GM19452 (cell line): ENCODE measurements around the gene CNN2.

Experiments
- ATAC-seq: cut with Tn5 transposase; IDR thresholded peaks from one replicate; pipeline ENCODE4 v1.9.1; 2021; ENCODE audit not compliant: unreplicated experiment

The CNN2 gene

DNA sequence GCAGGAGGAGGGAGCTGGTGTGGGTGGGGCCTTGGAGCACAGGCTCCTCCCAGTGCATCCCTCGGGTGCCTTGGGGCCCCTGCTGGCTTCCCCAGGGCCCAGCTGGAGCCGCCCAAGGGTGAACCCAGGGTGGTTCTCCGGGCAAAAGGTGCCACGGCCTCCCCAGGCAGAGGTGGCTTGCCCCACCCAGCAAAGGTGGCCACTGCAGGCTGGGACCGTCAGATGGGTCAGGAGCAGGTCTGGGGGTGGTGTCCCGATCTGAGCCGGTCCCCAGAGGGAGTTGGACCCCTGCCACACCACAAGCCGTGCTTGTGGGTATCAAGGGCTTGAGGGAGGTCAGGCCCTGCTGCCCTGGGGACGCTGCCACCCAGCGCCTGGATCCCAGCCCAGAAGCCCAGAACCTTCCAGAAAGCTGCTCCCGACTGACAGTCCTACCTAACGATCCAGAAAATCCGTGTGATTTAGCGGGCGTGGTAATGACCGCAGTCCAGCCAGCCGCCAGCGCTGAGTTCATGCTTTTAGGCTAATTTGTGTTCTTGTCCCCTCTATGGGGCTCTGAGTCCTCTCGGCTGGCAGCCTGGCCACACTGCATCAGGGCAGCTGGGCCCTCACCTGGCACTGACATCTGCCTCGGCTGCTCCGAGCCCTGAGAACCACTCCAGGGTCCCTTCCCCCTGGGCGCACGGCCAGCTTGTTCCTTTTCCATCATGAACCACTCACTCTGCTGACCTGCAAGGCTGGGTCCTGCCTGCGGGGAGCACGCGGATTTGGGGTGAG lies 31.2 kb upstream of the CNN2 start:
- ATAC-seq = no peak

DNA sequence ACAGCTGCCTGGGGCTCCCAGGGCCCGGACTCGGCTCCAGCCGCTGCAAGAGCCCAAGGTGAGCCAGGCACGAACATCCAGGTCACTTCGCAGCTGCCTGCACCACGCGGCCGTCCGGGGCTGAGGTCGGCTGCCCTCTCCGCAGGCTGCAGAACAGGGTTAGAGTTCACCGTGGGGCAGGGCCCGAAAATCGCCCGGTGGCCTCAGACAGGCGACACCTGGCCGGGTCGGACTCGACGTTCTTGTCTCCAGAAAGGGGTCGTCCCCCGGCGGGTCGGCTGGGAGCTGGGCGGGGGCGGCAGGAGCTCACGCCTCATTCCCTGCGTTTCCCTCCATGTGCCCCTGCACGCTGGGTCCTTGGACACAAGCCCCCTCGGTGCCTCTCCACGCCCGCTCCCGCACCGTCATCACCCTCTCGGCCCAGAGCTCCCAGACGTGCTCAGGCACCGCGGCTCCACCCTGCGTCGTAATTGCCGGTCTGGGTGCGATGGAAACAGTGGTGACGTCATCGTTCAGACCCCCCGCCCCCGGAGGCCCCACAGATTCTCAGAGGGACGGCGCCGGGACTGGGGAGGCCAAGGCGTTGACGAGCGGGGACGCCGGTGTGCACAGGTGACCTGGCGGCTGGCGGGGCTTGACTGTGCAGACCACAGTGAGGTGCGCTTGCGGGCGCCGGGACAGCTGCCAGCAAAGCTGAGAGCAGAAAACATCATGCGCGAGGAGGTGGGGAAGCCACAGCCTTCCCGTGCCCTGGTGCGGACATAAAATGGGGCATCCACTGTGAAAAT lies 30.2 kb upstream of the CNN2 start:
- ATAC-seq = no peak

DNA sequence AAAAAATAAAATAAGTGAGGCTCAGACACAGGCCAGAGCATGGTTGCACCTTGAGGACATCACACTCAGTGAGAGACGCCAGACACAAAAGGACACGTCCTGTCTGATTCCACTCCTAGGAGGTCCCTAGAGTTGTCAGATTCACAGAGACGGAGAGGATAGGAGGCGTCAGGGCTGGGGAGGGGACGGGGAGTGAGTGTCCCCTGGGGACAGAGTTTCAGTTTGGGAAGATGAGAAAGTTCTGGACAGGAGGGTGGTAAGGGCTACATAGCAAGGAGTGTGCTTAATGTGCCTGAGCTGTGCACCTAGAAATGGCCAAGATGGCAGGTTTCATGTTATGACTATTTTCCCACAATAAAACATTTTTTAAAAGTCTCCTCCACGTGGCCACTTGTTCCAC lies 28.3 kb upstream of the CNN2 start:
- ATAC-seq = no peak

DNA sequence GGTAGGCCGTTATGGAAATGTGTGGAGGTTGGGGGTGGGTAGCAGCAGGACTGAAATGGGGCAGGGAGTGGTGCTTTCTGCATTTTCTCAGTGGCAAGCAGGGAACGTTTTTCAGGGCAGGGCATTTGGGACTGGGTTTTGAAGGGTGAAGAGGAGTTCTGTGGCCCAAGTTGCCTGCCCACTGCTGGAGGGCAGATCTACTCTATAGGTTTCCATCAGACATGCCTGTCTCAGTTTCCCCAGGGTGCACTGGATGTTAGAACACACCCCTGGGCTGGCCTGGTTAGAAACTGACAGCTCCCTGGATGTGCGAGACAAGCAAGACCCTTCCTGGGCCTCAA lies 27.1 kb upstream of the CNN2 start:
- ATAC-seq = no peak

DNA sequence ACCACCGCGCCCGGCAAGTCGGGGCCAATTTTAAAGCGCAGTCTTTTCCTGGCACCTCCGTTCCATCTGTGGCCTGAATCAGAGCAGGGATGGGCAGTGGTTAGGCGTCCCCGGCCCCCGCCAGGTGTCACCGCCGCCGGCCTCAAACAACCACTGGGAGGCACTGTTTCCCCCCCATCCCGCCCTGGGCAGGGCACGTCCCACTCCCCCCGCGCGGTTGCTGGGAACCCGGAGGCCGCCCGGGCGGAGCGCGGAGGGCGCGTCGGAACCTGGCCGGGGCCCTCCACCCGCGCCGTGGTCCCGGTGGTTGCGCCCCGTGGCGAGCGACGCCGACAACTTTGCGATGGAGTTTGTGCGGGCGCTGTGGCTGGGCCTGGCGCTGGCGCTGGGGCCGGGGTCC lies 26.3 kb upstream of the CNN2 start, which contains the start of gene GRIN3B:
TSS of gene GRIN3B (plus strand) at position 325 of the 400 bp plus-strand sequence. CDS start at position 344, 19 bp downstream.
- ATAC-seq = no peak

DNA sequence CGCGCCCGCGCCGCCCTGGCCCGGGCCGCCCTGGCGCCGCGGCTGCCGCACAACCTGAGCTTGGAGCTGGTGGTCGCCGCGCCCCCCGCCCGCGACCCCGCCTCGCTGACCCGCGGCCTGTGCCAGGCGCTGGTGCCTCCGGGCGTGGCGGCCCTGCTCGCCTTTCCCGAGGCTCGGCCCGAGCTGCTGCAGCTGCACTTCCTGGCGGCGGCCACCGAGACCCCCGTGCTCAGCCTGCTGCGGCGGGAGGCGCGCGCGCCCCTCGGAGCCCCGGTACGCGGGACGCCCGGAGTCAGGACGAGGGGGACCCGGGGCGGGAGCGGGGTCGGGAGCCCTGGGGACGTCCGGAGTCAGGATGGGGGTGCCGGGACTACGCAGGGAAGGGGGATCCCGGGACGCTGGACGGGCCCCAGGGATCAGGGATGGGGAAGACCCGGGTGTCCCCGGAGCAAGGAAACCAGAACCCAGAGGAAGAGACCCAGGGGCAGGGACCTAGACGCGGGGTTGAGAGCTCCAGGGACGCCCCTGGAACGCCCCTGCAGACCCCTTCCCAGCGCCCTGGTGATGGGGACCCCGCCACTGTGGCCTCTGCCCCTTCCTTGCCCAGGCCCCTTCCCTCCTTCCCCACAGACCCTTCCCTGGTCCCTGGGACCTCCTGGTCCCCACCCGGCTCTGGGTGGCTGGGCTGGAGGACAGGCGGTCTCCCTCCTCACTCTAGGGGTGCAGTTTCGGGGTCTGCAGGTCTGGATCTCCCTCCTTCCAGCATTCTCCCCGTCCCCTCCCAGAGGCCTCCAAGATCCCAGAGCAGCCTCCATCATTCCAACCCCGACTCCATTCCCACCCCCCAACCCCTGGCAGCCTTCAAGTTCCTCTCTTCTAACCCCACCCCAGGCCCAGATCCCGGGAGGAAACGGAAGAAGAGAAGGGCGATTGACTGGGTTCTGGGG lies 25.5 kb upstream of the CNN2 start:
- ATAC-seq = no peak

DNA sequence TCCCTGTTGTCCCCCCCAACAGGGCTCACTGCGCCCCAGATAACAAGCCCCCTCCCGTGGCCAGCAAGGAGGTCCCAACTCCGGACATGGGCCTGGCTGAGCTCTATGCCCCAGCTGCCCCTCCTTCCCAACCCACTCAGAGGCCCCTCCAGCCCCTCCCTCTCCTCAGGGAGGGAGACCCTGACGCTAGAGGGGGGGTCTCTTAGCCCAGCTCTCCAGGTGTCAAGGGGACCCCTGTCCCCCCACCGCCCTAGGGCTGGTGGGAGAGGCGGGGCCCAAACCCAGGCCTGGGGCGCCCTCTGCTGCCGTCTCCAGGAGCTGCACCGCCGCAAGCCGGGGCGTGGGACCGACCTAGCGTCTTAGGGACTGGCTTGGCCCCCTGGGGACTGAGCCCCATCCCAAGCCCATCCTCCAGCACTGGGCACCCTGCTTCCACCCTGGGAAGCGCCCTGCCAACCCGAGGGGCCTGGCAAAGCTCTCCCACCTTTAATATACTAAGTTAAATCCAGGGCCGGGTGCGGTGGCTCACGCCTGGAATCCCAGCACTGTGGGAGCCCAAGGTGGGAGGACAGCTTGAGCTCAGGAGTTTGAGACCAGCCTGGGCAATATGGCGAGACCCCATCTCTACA lies 24.8 kb upstream of the CNN2 start:
- no peak for ATAC-seq

DNA sequence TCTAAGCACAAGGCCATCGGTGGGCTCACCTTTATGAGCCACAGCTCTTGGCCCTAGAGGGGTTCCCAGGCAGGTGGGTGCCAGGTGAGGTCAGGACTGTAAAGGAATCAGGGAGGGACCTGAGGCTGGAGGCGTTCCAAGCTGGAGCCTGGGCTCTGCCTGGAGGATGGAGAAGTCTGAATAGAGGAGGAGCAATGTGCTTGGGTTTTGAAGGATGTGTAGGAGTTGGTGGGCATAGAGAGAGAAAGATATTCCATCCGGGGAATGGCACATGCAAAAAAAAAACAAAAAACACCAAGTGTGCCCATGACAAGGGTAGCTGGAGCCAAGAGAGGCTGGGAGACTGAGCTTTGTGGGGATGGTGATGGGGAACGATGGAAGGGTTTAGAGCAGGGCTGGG lies 23.8 kb upstream of the CNN2 start:
- ATAC-seq = no peak

DNA sequence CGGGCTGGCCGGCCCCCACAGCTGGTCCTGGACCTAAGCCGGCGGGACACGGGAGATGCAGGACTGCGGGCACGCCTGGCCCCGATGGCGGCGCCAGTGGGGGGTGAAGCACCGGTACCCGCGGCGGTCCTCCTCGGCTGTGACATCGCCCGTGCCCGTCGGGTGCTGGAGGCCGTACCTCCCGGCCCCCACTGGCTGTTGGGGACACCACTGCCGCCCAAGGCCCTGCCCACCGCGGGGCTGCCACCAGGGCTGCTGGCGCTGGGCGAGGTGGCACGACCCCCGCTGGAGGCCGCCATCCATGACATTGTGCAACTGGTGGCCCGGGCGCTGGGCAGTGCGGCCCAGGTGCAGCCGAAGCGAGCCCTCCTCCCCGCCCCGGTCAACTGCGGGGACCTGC lies 23.1 kb upstream of the CNN2 start:
- no peak for ATAC-seq

DNA sequence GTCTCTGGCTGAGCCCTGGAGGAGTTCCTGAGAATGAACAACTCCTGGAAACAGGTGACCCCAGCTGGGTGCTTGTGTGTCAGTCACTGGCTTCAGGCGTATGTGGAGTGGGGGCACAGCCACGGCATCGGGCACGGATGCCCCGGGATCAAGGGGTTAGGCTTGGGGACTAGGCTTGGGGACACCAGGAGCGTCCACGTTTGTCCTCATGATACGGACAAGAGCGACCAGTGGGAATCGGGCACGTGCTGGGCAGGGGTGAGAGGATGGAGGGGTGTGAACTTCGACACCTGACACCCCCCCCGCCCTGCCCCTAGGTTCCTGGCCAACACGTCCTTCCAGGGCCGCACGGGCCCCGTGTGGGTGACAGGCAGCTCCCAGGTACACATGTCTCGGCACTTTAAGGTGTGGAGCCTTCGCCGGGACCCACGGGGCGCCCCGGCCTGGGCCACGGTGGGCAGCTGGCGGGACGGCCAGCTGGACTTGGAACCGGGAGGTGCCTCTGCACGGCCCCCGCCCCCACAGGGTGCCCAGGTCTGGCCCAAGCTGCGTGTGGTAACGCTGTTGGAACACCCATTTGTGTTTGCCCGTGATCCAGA lies 22.1 kb upstream of the CNN2 start:
- ATAC-seq = no peak

DNA sequence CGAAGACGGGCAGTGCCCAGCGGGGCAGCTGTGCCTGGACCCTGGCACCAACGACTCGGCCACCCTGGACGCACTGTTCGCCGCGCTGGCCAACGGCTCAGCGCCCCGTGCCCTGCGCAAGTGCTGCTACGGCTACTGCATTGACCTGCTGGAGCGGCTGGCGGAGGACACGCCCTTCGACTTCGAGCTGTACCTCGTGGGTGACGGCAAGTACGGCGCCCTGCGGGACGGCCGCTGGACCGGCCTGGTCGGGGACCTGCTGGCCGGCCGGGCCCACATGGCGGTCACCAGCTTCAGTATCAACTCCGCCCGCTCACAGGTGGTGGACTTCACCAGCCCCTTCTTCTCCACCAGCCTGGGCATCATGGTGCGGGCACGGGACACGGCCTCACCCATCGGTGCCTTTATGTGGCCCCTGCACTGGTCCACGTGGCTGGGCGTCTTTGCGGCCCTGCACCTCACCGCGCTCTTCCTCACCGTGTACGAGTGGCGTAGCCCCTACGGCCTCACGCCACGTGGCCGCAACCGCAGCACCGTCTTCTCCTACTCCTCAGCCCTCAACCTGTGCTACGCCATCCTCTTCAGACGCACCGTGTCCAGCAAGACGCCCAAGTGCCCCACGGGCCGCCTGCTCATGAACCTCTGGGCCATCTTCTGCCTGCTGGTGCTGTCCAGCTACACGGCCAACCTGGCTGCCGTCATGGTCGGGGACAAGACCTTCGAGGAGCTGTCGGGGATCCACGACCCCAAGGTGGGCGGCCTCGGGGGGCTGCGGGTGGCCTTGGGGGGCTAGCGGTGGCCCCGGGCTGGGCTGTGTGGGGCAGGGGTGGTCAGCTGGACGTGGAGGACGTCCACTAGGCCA lies 21.4 kb upstream of the CNN2 start:
- no peak for ATAC-seq

DNA sequence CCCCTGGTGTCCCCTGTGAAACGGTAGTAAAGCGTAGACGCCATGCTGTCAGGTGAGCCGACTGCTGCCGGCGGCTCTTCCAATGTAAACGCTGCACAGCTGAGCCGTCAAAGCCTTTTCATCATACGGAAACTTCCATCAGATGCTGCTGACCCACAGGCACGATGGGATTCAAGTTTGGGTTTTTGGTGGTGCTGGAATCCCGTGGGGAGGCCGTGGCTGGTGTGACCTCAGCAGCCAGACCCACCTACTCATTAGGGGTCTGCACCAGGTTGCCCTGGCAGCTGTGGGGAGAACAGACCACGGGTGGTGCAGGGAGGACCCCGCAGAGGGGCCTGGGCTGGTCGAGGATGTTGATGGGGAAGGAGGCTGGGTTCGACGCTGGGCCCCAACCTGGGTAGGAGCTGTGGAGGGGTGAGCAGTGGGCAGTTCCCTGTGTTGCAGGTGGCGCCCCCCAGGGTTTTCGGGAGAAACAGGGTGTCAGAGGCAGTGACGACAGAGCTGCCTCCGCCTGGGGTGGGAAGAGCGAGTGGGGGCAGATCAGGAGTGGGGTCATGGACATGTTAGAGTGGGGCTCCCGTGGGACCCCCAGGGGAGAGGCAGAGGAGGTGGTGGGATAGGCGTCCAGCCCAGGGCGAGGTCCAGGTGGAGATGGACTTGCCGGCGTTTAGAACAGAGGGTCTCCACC lies 19.6 kb upstream of the CNN2 start:
- ATAC-seq = no peak

DNA sequence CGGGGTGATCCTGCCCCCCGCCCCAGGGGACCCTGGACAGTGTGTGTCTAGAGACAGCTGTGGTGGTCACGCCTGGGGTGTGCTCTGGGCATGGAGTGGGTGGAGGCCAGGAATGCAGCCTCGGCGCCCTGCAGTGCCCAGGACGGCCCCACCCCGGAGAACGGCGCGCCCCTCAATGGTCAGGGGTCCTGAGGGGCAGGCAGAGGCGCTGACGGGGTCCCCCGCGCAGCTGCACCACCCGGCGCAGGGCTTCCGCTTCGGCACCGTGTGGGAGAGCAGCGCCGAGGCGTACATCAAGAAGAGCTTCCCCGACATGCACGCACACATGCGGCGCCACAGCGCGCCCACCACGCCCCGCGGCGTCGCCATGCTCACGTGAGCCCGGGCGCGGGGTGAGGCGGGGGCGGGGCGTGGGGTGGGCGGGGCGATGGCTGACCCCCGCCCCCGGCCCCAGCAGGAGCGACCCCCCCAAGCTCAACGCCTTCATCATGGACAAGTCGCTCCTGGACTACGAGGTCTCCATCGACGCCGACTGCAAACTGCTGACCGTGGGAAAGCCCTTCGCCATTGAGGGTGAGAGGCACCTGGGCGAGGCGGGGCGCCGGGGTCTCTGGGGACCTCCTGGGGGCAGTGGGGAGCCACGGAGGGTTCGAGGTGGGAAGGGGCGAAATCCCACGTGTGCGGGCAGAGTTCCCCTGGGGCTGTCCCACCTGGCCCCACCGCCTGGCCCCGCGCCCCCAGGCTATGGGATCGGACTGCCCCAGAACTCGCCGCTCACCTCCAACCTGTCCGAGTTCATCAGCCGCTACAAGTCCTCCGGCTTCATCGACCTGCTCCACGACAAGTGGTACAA lies 18.8 kb upstream of the CNN2 start:
- ATAC-seq = no peak

DNA sequence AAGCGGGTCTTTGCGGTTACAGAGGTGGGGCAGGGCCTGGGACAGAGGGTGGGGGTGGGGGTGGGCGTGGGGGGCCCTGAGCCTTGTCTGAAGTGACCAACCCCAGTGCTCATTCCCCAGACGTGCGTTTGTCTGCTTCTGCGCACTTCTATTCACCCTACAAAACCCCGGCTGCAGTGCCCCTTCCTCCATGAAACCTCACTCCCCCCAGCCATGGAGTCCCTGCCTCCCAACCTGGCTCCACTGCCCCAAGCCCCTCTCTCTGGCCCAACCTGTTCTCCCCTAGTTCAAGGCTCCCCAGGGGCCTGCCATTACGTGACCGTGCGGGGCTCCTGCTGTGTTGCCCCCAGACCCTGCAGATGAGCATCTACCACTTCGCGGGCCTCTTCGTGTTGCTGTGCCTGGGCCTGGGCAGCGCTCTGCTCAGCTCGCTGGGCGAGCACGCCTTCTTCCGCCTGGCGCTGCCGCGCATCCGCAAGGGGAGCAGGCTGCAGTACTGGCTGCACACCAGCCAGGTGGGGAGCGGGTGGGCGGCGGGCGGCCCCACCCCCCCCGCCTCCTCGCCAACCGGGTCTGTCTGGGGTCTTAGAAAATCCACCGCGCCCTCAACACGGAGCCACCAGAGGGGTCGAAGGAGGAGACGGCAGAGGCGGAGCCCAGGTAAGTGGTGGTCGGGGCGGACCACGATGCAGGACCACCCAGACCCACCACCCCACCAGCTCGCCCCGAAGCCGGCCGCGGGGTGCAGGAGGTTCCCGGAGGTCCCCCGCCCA lies 18.0 kb upstream of the CNN2 start:
- no peak for ATAC-seq

DNA sequence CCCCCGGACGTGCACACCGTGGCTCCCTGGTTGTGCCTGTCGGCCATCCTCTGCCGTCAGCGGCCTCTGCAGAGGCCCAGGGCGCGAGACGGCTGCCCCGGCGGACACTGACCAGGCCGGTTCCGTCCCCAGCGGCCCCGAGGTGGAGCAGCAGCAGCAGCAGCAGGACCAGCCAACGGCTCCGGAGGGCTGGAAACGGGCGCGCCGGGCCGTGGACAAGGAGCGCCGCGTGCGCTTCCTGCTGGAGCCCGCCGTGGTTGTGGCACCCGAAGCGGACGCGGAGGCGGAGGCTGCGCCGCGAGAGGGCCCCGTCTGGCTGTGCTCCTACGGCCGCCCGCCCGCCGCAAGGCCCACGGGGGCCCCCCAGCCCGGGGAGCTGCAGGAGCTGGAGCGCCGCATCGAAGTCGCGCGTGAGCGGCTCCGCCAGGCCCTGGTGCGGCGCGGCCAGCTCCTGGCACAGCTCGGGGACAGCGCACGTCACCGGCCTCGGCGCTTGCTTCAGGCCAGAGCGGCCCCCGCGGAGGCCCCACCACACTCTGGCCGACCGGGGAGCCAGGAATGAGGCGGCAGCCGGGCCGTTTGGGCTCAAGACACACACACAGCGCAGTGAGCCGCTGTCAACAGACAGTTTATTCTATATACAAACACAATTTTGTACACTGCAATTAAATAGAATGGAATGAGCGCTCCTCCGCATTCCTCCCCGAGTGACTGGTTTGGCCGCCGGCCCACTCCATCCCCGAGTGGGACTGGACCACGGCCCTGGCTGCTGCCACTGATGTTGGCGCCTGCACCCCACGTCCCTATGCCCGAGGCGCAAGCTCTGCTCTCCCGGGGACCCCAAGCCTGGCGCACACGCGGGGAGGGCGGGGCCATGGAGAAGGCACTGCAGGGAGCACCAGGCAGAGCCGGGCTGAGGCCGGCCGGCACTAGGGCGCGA lies 17.1 kb upstream of the CNN2 start:
- no peak for ATAC-seq

DNA sequence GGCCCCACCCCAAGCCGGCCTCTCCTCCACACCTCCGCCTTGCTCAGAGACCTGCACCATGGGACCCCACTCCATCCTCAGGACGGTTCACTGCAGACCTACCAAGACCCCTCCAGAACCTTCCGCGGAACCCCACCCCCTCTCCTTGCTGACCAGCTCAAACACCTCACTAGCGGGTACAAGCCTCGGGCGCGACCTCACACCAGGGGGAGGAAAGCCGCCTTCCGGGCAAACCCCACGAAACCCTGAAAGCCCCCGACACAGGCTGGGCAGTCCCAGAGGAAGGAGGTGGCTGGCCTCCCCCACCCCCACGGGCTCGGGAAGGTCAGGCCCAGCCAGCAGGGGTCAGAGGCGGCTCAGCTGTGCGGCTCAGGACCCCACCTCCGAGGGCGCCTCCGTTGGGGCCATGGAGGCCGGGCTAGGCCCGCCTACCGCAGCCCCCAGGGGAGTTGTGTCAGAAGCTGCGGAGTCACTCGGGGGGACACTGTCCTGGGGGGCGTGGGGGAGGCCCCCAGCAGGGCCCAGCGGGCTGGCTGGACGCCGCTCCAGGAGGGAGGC lies 16.3 kb upstream of the CNN2 start:
- ATAC-seq = no peak
